ENCODE results near the gene ZNHIT1.
A peak's percentile ranks its signal among the peaks of the same experiment; 100 is the strongest.

The ZNHIT1 gene

GRCh38 chr7:101223528-101223927 lies 5.6 kb downstream of the ZNHIT1 start:
- no peak for TF ChIP-seq CTCF (IDR thresholded peaks at IDR 0.05; ENCODE audit: low read depth, low read length)
- H3K27me3 ChIP-seq (ENCODE audit: insufficient read depth, low read depth, severe bottlenecking), result no peaks in the 10 kb centered on the region
- peak overlapping the region; percentile 85 for H3K27ac ChIP-seq
- peaks cover 46% of the 10 kb centered on the region for H3K36me3 ChIP-seq
- no peak for DNase-seq
- no peak overlapping the region for H3K4me3 ChIP-seq (ENCODE audit: low read depth, low read length)
- H3K9me3 ChIP-seq (ENCODE audit: severe bottlenecking), result no peaks in the 10 kb centered on the region

GRCh38 chr7:101225650-101226049 lies 7.7 kb downstream of the ZNHIT1 start:
- no peak for DNase-seq
- Histone ChIP-seq H3K9me3 (ENCODE audit: severe bottlenecking) (no peaks in the 10 kb centered on the region), H3K36me3 (peaks cover 61% of the 10 kb centered on the region), H3K27me3 (ENCODE audit: insufficient read depth, low read depth, severe bottlenecking) (no peaks in the 10 kb centered on the region), H3K4me3 (ENCODE audit: low read depth, low read length) (no peak overlapping the region), H3K27ac (peak overlapping the region; percentile 85)
- TF ChIP-seq CTCF (IDR thresholded peaks at IDR 0.05; ENCODE audit: low read depth, low read length), result no peak

GRCh38 chr7:101226721-101227120 lies 8.8 kb downstream of the ZNHIT1 start:
- Histone ChIP-seq H3K4me3 (ENCODE audit: low read depth, low read length) (no peak overlapping the region), H3K27ac (no peak overlapping the region; the same call in 1 of the 2 replicates), H3K27me3 (ENCODE audit: insufficient read depth, low read depth, severe bottlenecking) (no peaks in the 10 kb centered on the region), H3K9me3 (ENCODE audit: severe bottlenecking) (no peaks in the 10 kb centered on the region), H3K36me3 (peaks cover 63% of the 10 kb centered on the region)
- no peak for DNase-seq
- no peak for TF ChIP-seq CTCF (IDR thresholded peaks at IDR 0.05; ENCODE audit: low read depth, low read length)

GRCh38 chr7:101231644-101232043 lies 13.7 kb downstream of the ZNHIT1 start:
- Histone ChIP-seq H3K27me3 (ENCODE audit: insufficient read depth, low read depth, severe bottlenecking) (no peaks in the 10 kb centered on the region), H3K9me3 (ENCODE audit: severe bottlenecking) (no peaks in the 10 kb centered on the region), H3K36me3 (peaks cover 47% of the 10 kb centered on the region), H3K4me3 (ENCODE audit: low read depth, low read length) (no peak overlapping the region), H3K27ac (peak overlapping the region; percentile 33; the same call in 1 of the 2 replicates)
- DNase-seq, result no peak
- no peak for TF ChIP-seq CTCF (IDR thresholded peaks at IDR 0.05; ENCODE audit: low read depth, low read length)

GRCh38 chr7:101232141-101232850 lies 14.3 kb downstream of the ZNHIT1 start:
- no peaks in the 10 kb centered on the region for H3K9me3 ChIP-seq (ENCODE audit: severe bottlenecking)

More at GRCh38 chr7:101232141-101232850, 14.3 kb downstream of the ZNHIT1 start:
- H3K27me3 ChIP-seq (ENCODE audit: insufficient read depth, low read depth, severe bottlenecking), result no peaks in the 10 kb centered on the region
- H3K4me3 ChIP-seq (ENCODE audit: low read depth, low read length), result no peak overlapping the region
- H3K27ac ChIP-seq, result no peak overlapping the region; the same call in 1 of the 2 replicates
- no peak for DNase-seq
- no peak for TF ChIP-seq CTCF (IDR thresholded peaks at IDR 0.05; ENCODE audit: low read depth, low read length)
- peaks cover 46% of the 10 kb centered on the region for H3K36me3 ChIP-seq

Data from WERI-Rb-1 (cell line).